ENCODE results near the gene XYLT1.

The XYLT1 gene

DNA sequence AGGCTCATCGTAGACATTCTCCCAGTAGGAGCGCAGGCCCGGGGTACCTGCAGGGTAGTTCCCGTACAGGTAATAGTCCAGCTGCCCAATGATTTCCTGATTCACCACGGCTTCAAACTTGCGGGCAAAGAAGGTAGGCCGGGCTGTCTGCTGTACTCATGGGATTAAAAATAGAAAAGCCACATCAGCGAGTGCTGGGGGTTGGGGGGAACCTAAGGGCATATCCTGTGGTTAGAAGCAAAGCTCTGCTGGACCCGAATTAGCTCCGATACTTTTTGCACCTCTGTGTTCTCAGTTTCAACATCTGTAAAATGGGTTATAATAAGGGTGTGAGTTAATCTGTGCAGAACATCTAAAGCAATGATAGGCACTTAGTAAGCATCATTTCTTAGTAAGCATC, 336.2 kb downstream of the XYLT1 start:
- H3K4me3 ChIP-seq (ENCODE audit: low read depth, low read length): no peak overlapping the region
- TF ChIP-seq, protein P1, sequence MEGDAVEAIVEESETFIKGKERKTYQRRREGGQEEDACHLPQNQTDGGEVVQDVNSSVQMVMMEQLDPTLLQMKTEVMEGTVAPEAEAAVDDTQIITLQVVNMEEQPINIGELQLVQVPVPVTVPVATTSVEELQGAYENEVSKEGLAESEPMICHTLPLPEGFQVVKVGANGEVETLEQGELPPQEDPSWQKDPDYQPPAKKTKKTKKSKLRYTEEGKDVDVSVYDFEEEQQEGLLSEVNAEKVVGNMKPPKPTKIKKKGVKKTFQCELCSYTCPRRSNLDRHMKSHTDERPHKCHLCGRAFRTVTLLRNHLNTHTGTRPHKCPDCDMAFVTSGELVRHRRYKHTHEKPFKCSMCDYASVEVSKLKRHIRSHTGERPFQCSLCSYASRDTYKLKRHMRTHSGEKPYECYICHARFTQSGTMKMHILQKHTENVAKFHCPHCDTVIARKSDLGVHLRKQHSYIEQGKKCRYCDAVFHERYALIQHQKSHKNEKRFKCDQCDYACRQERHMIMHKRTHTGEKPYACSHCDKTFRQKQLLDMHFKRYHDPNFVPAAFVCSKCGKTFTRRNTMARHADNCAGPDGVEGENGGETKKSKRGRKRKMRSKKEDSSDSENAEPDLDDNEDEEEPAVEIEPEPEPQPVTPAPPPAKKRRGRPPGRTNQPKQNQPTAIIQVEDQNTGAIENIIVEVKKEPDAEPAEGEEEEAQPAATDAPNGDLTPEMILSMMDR (IDR thresholded peaks at IDR 0.05; ENCODE audit: borderline replicate concordance, insufficient read depth, low read depth, low read length): no peak

DNA sequence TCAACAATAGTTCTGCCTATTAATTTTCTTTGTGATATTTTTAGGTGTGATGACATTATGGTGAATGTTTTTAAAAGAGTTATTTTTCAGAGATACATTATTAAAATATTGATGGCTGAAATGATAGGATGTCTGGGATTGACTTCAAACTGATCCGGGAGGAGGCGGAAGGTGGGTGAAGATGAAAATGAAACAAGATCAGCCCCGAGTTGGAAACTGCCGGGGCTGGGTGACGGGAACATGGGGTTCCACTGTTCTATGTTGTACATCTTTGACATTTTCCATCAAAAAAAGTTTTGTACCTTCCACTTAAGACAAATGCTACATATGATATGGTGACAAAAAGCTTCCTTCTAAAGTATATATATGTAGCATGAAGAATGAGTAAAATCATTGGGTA, 336.9 kb downstream of the XYLT1 start:
- no peak overlapping the region for H3K4me3 ChIP-seq (ENCODE audit: low read depth, low read length)
- TF ChIP-seq, protein P1 (IDR thresholded peaks at IDR 0.05; ENCODE audit: borderline replicate concordance, insufficient read depth, low read depth, low read length): no peak

DNA sequence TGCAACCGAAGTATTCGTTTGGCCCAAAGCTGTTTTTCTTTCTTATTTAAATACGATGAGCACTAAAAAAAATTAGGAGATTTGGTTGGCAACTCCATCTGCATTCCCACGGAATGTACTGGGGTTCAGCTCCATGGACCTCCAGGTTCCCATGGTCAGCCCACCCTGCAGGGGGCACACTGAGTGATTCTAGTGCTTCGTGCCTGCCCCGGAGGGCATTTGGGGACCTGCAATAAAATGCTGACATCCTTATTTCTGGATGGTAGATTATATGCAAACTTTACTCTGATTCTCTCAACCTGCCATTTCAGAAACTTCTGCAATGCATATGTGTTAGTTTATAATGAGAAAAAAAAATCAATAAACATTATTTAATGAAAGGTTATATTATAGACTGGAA, 339.4 kb downstream of the XYLT1 start:
- TF ChIP-seq, protein P1 (IDR thresholded peaks at IDR 0.05; ENCODE audit: borderline replicate concordance, insufficient read depth, low read depth, low read length): no peak
- no peak overlapping the region for H3K4me3 ChIP-seq (ENCODE audit: low read depth, low read length)

DNA sequence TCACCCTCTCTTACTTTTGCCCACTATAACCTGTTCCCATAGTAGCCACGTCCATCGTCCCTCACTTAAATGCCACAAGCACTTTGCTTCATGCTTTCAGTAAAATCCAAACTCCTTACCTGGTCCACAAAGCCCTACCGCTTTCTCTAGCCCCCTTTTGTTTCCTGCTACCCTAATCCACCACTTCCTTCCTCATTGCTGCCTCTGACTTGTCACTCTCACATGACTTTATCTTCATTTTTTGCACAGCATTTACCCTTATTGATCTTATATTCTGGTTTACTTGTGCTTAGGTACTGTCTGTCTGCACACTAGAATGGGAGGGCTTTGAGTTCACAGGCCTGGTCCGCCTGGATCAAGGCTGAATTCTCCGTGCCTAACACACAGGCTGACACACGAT, 340.0 kb downstream of the XYLT1 start:
- TF ChIP-seq, protein P1 (IDR thresholded peaks at IDR 0.05; ENCODE audit: borderline replicate concordance, insufficient read depth, low read depth, low read length): no peak
- H3K4me3 ChIP-seq (ENCODE audit: low read depth, low read length): no peak overlapping the region

DNA sequence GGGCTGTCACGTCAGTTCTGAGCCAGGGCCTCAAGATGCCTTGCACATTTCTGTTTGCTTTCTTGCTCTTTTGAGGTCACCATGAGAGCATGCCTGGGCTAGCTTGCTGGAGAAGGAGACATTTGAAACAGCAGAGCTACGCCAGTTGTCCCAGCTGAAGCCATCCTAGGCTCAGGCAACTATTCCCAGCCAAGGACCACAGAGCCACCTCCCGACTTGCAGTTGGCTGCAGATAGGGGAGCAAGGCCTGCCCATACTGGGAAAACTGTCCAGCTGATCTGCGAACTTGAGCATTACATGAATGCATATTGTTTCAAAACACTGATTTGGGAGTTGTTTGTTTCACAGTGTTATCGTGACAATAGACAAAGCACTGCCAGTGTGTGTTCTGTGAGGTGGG, 340.8 kb downstream of the XYLT1 start:
- TF ChIP-seq, protein P1 (IDR thresholded peaks at IDR 0.05; ENCODE audit: borderline replicate concordance, insufficient read depth, low read depth, low read length): no peak

DNA sequence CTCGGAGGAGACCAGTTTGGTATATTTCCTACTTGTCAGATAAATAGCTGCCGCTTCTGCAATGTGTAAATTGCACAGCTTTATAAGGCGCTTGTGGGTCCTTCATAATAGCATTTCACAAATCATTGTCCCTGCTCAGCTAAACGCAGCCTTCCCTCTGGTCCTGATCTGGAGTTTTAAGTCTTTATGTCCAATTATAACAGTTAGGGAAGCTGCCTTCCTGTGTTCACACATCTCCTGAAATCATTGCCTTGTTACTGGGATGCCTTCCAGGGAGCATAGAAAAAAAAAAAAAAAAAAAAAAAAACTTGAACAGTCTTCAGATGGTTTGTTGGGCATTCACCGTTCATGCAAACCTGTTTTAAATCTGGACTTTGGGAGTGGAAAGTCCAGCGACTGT, 342.0 kb downstream of the XYLT1 start:
- no peak overlapping the region for H3K4me3 ChIP-seq (ENCODE audit: low read depth, low read length)
- TF ChIP-seq, protein P1 (IDR thresholded peaks at IDR 0.05; ENCODE audit: borderline replicate concordance, insufficient read depth, low read depth, low read length): no peak

More for the DNA sequence above, 340.8 kb downstream of the XYLT1 start:
- H3K4me3 ChIP-seq (ENCODE audit: low read depth, low read length): no peak overlapping the region

DNA sequence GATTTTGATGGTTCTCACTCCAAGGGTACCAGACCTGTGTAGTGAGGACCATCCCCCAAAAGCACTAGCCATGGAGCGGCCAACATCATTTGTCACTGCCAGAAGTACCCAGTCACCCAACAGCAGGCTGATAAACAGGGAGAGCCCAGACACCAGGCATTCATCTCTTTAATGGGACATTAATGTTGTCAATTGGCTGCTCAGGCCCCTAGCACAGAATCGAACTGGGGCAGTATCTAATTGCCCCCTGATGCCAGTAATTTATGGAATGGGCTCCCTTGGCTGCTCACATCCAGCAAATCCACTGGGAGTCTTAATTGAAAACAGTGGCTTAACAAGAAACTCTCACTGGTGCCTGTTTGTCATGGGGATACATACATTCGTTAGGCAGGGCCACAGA, 344.6 kb downstream of the XYLT1 start:
- H3K4me3 ChIP-seq (ENCODE audit: low read depth, low read length): no peak overlapping the region
- TF ChIP-seq, protein P1 (IDR thresholded peaks at IDR 0.05; ENCODE audit: borderline replicate concordance, insufficient read depth, low read depth, low read length): no peak

All from GM12875 (cell line).